GM12878 (cell line): Measurements from ENCODE around the gene GSPT1. TPM values are rescaled to one million over a fixed set of nuclear protein-coding genes. Genes with fewer than 3 reads are reported as not detected.
A peak's percentile ranks its signal among the peaks of the same experiment; 100 is the strongest.

Experiments
- ATAC-seq: fragments of 200-7000 bp; cut with Tn5 transposase; 3 replicates; pipeline ENCODE4 v1.9.1; 2020; ENCODE audit warnings: mild to moderate bottlenecking, moderate library complexity
- BruUV-seq: library from RNA; stranded (reverse); fragments of 400-500 nt; replicated peaks from 2 replicates; lab custom pipeline; 2021; lab: Mats Ljungman, UMichigan
- CTCF ChIA-PET: fragments of 300-600 bp; sonication (Branson Sonifier 250); formaldehyde crosslinking; extraction: SDS; loops from one replicate; lab custom pipeline; 2021; ENCODE audit warnings: inconsistent platforms; lab: Yijun Ruan, JAX
- POLR2A ChIA-PET: fragments of 350-600 bp; formaldehyde crosslinking; extraction: SDS; loops from one replicate; lab custom pipeline; 2021; ENCODE audit warnings: inconsistent platforms; lab: Charles Lee
- RAD21 ChIA-PET: fragments of 300-600 bp; sonication (Branson Sonifier 250); formaldehyde crosslinking; loops from one replicate; lab custom pipeline; 2023; ENCODE audit warnings: antibody characterized with exemption; ENCODE audit not compliant: unreplicated experiment; lab: Charles Lee
- SMC1A ChIA-PET: fragments of 300-600 bp; sonication (Branson Sonifier 250); formaldehyde crosslinking; loops from one replicate; lab custom pipeline; 2023; ENCODE audit not compliant: unreplicated experiment, uncharacterized antibody; lab: Charles Lee
- DNase-seq: peaks from one replicate; pipeline ENCODE4 v3.0.0-alpha.2; 2011; ENCODE audit warnings: low read depth, low spot score
- FAIRE-seq: peaks from 3 replicates; lab custom pipeline; 2011; peaks lifted over from hg19 to GRCh38; lab: Jason Lieb, UNC
- H2AFZ ChIP-seq: 2 replicates; pipeline ENCODE4 v1.6.0; 2011; ENCODE audit warnings: low read depth, low read length, control low read depth; ENCODE audit not compliant: control insufficient read depth
- H3K27ac ChIP-seq: 2 replicates; pipeline ENCODE4 v1.5.1; 2011; ENCODE audit warnings: control low read depth; ENCODE audit not compliant: control insufficient read depth, insufficient read depth
- H3K27me3 ChIP-seq, 2 experiments: replicated peaks in 1 of 2; 2 replicates each; pipeline versions ENCODE4 v1.6.0 to v1.6.1; 2011; ENCODE audit warnings: low read length in 1 of 2; ENCODE audit not compliant: control insufficient read depth in 2 of 2, insufficient read depth in 2 of 2
- H3K36me3 ChIP-seq, 2 experiments: 2 replicates each; pipeline ENCODE4 v1.5.1; 2011; ENCODE audit warnings: low read length in 1 of 2; ENCODE audit not compliant: control insufficient read depth in 2 of 2, insufficient read depth in 2 of 2
- H3K4me1 ChIP-seq: 2 replicates; pipeline ENCODE4 v1.6.1; 2011; ENCODE audit warnings: mild to moderate bottlenecking, low read length, moderate library complexity, mixed read lengths; ENCODE audit not compliant: control insufficient read depth, insufficient read depth
- H3K4me2 ChIP-seq: 2 replicates; pipeline ENCODE4 v1.6.0; 2011; ENCODE audit warnings: control low read depth; ENCODE audit not compliant: control insufficient read depth, insufficient read depth
- H3K4me3 ChIP-seq: fragments of 200-600 bp; sonication (generic); 2 replicates; pipeline ENCODE4 v1.5.1; 2016
- H3K79me2 ChIP-seq: 2 replicates; pipeline ENCODE4 v1.6.0; 2011; ENCODE audit warnings: low read length; ENCODE audit not compliant: control insufficient read depth, insufficient read depth
- H3K9ac ChIP-seq: 2 replicates; pipeline ENCODE4 v1.8.0; 2011; ENCODE audit warnings: low read length, control low read depth, mixed read lengths; ENCODE audit not compliant: control insufficient read depth, insufficient read depth
- H3K9me3 ChIP-seq: replicated peaks from 3 replicates; pipeline ENCODE4 v1.5.1; 2011; ENCODE audit warnings: mild to moderate bottlenecking, low read length; ENCODE audit not compliant: control insufficient read depth, insufficient read depth
- H4K20me1 ChIP-seq: 2 replicates; pipeline ENCODE4 v1.6.0; 2011; ENCODE audit not compliant: control insufficient read depth, insufficient read depth
- IRF5 ChIP-seq: fragments of 450-650 bp; IDR thresholded peaks from 2 replicates; pipeline ENCODE4 v1.6.1; 2017; ENCODE audit warnings: borderline replicate concordance
- NR2C2 ChIP-seq: IDR thresholded peaks from 2 replicates; pipeline ENCODE4 v1.6.1; 2011; ENCODE audit warnings: borderline replicate concordance, low read depth; ENCODE audit not compliant: control insufficient read depth, insufficient read length
- POLR2AphosphoS5 ChIP-seq: IDR thresholded peaks from 2 replicates; pipeline ENCODE4 v1.6.1; 2011; ENCODE audit warnings: mild to moderate bottlenecking, low read length, inconsistent platforms
- RB1 ChIP-seq: fragments of 450-650 bp; formaldehyde crosslinking; IDR thresholded peaks from 2 replicates; pipeline ENCODE4 v1.6.1; 2017; ENCODE audit warnings: mild to moderate bottlenecking, borderline replicate concordance
- RBBP5 ChIP-seq: fragments of 200-600 bp; sonication (generic); conservative IDR thresholded peaks from 2 replicates; pipeline ENCODE4 v1.6.1; 2016
- RFX5 ChIP-seq: IDR thresholded peaks from 2 replicates; pipeline ENCODE4 v1.6.1; 2011; ENCODE audit warnings: low read depth, low read length, improper control_type of control experiment
- SKIL ChIP-seq: fragments of 450-650 bp; IDR thresholded peaks from 2 replicates; pipeline ENCODE4 v1.6.1; 2017; ENCODE audit warnings: mild to moderate bottlenecking, low read depth, inconsistent platforms; ENCODE audit not compliant: poor library complexity, severe bottlenecking
- SMARCA5 ChIP-seq: fragments of 450-650 bp; IDR thresholded peaks from 2 replicates; pipeline ENCODE4 v1.6.1; 2017; ENCODE audit warnings: mild to moderate bottlenecking
- SMC3 ChIP-seq: IDR thresholded peaks from 2 replicates; pipeline ENCODE4 v1.6.1; 2011; ENCODE audit warnings: low read length, improper control_type of control experiment, borderline replicate concordance
- ZBED1 ChIP-seq: IDR thresholded peaks from 2 replicates; pipeline ENCODE4 v1.6.1; 2016; ENCODE audit warnings: borderline replicate concordance
- ZNF207 ChIP-seq: fragments of 450-650 bp; IDR thresholded peaks from 2 replicates; pipeline ENCODE4 v1.6.1; 2014; ENCODE audit warnings: antibody characterized with exemption, mild to moderate bottlenecking, borderline replicate concordance
- WGBS: methylation state at CpG from one replicate; pipeline ENCODE4 v1.1.6; 2016; ENCODE audit warnings: low lambda C conversion rate; ENCODE audit not compliant: insufficient replicate concordance, insufficient coverage; ENCODE audit errors: missing lambda C conversion rate; 5-methylcytosine and 5-hydroxymethylcytosine counted together
- in situ Hi-C: fragments of 300-500 bp; cut with MboI; formaldehyde crosslinking; loops from 9 replicates; pipeline ENCODE4 v1.14.3; 2018; ENCODE audit warnings: mixed read lengths
- intact Hi-C: fragments of 100-400 bp; cut with micrococcal nuclease; formaldehyde crosslinking; loops from one replicate; pipeline ENCODE4 v1.14.2; 2022; ENCODE audit not compliant: unreplicated experiment
- polyA plus RNA-seq, 11 experiments: library from polyadenylated mRNA; depleted of rRNA in 4 of 11; unstranded in 6 of 11; stranded (reverse) in 5 of 11; fragments of >200 nt; fragmentation: Nextera tagmentation in 4 of 11; fragmentation: Illumina TruSeq in 1 of 11; extraction: Ambion mirVana in 4 of 11; extraction: Trizol in 1 of 11; gene quantifications; 1 replicate in 1 of 11; 2 replicates in 10 of 11; pipeline versions ENCODE4 v1.2.1 to v1.2.3, GENCODE V29; 2011 to 2016; ENCODE audit warnings: inconsistent platforms in 2 of 11, missing spikeins in 2 of 11, low read depth in 1 of 11
- total RNA-seq, 4 experiments: library from RNA; depleted of rRNA in 3 of 4; stranded (reverse); fragments of >200 nt in 3 of 4; fragmentation: Illumina TruSeq in 1 of 4; extraction: Trizol in 1 of 4; gene quantifications; 2 replicates each; pipeline versions ENCODE4 v1.2.1 to v1.2.3, GENCODE V29; 2013 to 2021

Gene GSPT1
- total and polyA plus RNA-seq, 10 of the 15 experiments (the other 5 are each of a cell fraction or from before 2014, with no cell fraction given) = 46.7 to 181 (median 99.6) TPM

GRCh38 chr16:11844499-11844898 is 71.3 kb downstream of the GSPT1 start:
- H3K4me1 ChIP-seq = no peaks in the 10 kb centered on the region; the same call in 1 of the 2 replicates
- no TSS peak for BruUV-seq
- intact Hi-C loops (no loop called here), in situ Hi-C loops (no loop called here)
- H4K20me1 ChIP-seq = no peaks in the 10 kb centered on the region
- H3K27me3 ChIP-seq = no peaks in the 10 kb centered on the region
- no peak; the same call in 1 of the 3 replicates for ATAC-seq
- no peaks in the 10 kb centered on the region for H3K9me3 ChIP-seq
- peaks cover 25% of the 10 kb centered on the region for H3K79me2 ChIP-seq
- ChIA-PET RAD21 (no interaction called here), CTCF (interaction anchor here (2.3 kb wide), 1 partner anchor 223 kb away, joined by 9 read pairs; no protein-coding TSS in a partner anchor), POLR2A (interaction anchor here (0.5 kb wide), 1 partner anchor 237 kb away, joined by 3 read pairs; no protein-coding TSS in a partner anchor), SMC1A (no interaction called here)
- H3K4me2 ChIP-seq = no peak overlapping the region
- no peak for DNase-seq
- TF ChIP-seq POLR2AphosphoS5 = peak; percentile 20; the same call in 1 of the 2 replicates
- TF ChIP-seq RFX5 = no peak
- H3K27ac ChIP-seq = no peak overlapping the region
- no peak for FAIRE-seq
- WGBS = 93% methylated on average over 4 of the region's 4 CpGs
- no peak overlapping the region for H3K9ac ChIP-seq
- H2AFZ ChIP-seq = no peak overlapping the region
- H3K4me3 ChIP-seq = no peak overlapping the region
- H3K36me3 ChIP-seq = peaks cover 20 to 50% of the 10 kb centered on the region in 2 experiments

GRCh38 chr16:11843861-11844260 is 71.9 kb downstream of the GSPT1 start:
- no peak overlapping the region for H3K9ac ChIP-seq
- ChIA-PET RAD21 (no interaction called here), POLR2A (interaction anchor here (0.6 to 1.1 kb wide), 4 partner anchors 31 to 219 kb away, joined by 3 to 10 read pairs (median 4); partner anchors contain the start of gene ZC3H7A), CTCF (interaction anchor here (0.5 to 2.3 kb wide), 2 partner anchors 15 to 224 kb away, joined by 3 to 9 read pairs; no protein-coding TSS in a partner anchor), SMC1A (no interaction called here)
- no peaks in the 10 kb centered on the region for H4K20me1 ChIP-seq
- ATAC-seq = no peak
- H3K4me1 ChIP-seq = no peaks in the 10 kb centered on the region; the same call in 1 of the 2 replicates
- peaks cover 19% of the 10 kb centered on the region for H3K79me2 ChIP-seq
- H2AFZ ChIP-seq = no peak overlapping the region
- no peak for FAIRE-seq
- H3K4me2 ChIP-seq = no peak overlapping the region
- no TSS peak for BruUV-seq
- WGBS = 100% methylated on average over 5 of the region's 5 CpGs
- DNase-seq = no peak
- H3K27me3 ChIP-seq = no peaks in the 10 kb centered on the region
- H3K27ac ChIP-seq = no peak overlapping the region
- in situ Hi-C loops = no loop called here
- intact Hi-C loops = no loop called here
- H3K4me3 ChIP-seq = no peak overlapping the region
- no peaks in the 10 kb centered on the region for H3K9me3 ChIP-seq
- H3K36me3 ChIP-seq = peaks cover 18 to 47% of the 10 kb centered on the region in 2 experiments
- TF ChIP-seq RB1 (no peak), RBBP5 (no peak), SKIL (no peak), ZNF207 (no peak), NR2C2 (no peak), SMC3 (no peak), IRF5 (no peak), SMARCA5 (no peak), ZBED1 (no peak)
